ENCODE results near the gene NFIX.

The NFIX gene

DNA sequence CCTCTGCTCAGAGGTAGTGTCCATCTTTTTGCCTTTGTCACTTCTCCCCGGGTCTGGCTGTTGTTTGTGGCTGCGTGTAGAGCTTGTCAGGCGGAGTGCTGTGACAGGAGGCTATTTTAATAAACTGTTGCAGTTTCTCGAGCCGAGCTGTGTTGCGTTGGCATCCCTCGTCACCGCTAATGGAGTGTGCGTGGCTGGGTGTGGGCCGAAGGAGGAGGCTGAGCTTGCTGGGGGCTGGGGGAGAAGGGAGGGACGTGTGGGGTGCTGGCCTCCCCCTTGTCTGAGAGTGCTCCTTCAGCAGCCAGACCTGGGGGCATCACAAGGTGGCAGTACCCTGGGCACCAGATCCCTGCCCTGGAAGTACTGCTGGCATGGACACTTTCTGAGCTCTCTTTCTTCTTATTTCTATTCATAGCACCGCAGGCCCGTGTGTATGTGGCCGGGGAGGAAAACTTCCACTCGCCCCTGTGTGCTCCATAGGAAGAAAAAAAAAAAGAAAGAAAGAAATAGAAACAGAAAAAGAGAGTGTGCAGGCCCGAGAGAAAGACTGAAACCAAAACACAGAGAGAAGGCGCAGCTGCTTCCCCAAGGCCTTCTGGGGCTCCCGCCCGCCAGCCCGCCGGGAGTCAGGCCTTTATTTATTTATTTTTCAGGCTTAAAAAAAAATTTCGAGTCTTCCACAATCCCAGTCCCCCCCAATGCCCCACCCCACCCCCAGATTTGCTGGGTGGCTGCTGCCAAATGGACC lies 27.0 kb downstream of the NFIX start:
- no peak for DNase-seq (ENCODE audit: low read depth)

DNA sequence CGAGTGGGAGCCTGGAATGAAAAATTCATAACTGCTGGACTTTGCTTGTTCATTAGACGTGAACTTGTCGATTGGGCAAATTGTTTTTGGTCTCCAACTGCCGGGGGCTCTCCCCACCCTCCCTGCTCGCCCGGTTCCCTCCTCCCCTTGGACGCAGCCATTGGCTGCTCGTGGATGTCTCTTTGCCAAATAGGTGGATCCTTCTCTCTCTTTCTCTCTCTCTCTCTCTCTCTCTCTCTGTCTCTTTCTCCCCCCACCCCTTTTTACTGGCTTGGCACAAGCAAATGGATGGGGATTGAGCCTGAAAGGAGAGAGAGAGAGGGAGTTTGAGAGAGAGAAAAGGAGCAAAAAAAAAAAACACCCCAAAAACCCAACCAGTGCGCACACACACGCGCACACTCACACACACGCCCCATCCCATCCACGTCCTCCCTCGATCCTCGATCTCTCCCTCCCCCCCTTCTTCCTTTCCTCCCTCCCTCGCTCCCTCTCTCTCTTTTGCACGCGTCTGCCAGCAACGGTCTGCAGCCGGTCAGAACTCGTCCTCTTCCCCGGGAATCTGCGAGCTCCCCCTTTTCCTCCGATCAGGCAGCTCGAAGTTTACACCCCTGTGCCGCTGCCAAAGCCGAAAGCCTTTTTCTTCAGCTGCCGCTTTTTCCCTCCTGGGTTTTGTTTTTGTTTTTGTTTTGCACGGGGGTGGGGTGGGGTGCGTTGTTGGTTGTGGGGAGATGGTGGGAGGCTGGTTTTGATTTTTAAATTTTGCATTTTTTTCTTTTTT lies 27.8 kb downstream of the NFIX start:
- peak; percentile 94 for DNase-seq (ENCODE audit: low read depth)

DNA sequence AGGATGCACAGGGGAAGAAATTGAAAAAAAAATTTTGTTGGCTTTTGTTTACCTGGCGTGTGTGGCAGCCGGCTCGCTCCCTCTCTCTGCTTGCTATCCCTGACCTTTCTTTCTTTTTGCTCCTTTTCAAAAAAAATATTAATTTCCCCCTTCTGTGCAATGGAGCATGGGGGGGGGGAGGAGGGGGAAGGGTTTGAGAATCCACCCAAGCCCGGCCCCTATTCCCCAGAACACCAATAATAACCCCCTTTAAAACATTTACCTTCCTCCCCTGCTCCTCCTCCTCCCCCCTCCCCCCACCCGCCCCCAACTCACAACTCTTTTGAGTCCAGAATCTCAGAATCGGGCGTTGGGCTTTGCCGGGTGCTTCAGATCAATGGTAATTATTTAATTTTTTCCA lies 28.4 kb downstream of the NFIX start:
- no peak for DNase-seq (ENCODE audit: low read depth)

DNA sequence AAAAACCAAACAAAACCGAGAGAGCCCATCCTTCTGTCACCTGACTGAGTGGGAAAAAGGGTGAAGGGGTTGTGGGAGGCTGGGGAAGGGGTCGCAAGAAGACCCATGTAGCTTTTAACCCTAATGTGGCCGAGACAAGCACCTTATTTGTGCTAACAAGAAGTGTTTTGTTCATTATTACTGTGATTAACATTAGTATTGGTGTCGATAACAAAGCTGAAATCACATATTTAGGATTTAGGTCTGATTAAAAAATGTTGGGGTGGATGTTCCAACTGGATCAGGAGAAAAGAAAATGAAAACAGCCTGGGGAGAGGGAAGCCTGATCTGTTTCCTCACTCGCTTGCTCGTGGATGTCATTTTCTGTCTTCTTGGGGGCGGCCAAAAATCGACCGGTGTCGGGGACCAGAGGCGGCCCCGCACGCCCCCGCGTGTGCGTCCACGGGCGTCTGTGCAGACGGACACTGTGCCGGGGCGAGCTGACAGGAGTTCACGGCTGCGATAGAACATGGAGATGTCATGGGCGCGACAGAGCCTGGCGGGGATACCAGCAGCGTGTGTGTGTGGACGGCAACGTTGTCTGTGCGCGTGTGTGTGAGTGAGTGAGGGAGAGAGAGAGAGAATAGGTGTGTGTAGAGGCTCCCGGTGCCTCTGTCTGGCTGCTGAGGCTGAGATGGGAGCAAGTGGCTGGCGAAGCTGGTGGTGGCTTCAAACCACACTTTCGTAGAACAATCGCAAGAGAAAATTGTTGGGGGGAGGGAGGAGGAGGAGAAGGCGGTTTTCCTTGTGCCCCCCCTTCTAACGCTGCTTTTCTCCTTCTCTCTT lies 29.1 kb downstream of the NFIX start:
- no peak for DNase-seq (ENCODE audit: low read depth)

DNA sequence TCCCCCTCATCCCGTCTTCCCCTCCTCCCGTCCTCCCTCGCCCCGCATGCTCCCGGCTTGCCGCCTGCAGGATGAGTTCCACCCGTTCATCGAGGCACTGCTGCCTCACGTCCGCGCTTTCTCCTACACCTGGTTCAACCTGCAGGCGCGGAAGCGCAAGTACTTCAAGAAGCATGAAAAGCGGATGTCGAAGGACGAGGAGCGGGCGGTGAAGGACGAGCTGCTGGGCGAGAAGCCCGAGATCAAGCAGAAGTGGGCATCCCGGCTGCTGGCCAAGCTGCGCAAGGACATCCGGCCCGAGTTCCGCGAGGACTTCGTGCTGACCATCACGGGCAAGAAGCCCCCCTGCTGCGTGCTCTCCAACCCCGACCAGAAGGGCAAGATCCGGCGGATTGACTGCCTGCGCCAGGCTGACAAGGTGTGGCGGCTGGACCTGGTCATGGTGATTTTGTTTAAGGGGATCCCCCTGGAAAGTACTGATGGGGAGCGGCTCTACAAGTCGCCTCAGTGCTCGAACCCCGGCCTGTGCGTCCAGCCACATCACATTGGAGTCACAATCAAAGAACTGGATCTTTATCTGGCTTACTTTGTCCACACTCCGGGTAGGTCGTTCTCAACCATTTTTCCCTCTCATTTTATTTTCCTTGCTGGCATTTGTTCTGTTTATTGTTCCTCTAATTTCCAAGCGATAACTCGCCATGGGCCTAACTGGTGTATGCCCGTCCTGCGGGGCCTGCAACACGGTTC lies 29.8 kb downstream of the NFIX start:
- DNase-seq (ENCODE audit: low read depth), result no peak

DNA sequence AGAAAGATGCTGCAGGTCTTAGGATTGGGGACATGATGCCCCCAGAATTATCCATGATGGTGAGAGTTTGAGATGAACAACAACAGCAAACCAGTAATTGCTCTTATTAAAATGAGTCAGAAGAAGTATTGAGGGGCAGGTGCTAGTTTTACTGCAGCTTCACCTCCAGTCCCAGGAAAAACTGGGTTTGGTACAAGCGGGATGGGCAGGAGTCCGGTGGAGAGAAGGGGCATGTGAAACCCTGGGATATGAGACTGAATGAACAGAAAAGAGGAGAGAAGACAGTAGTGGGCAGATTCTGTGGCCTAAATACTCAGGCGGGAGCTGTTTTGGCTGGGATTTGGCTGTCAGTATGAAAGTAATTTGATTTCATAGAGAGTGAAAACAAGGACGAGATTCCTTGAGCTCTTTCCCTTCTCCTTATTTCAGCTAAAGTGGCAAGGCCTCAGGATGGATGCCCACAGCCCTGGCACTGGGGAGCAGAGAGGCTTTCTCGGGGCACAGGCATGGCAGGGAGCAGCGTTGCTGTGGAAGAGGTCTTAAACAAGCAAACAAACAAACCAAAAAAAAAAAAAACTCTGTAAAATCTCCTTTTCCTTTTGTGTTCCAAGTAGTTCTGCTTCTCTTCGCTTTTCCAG lies 30.7 kb downstream of the NFIX start:
- no peak for DNase-seq (ENCODE audit: low read depth)

DNA sequence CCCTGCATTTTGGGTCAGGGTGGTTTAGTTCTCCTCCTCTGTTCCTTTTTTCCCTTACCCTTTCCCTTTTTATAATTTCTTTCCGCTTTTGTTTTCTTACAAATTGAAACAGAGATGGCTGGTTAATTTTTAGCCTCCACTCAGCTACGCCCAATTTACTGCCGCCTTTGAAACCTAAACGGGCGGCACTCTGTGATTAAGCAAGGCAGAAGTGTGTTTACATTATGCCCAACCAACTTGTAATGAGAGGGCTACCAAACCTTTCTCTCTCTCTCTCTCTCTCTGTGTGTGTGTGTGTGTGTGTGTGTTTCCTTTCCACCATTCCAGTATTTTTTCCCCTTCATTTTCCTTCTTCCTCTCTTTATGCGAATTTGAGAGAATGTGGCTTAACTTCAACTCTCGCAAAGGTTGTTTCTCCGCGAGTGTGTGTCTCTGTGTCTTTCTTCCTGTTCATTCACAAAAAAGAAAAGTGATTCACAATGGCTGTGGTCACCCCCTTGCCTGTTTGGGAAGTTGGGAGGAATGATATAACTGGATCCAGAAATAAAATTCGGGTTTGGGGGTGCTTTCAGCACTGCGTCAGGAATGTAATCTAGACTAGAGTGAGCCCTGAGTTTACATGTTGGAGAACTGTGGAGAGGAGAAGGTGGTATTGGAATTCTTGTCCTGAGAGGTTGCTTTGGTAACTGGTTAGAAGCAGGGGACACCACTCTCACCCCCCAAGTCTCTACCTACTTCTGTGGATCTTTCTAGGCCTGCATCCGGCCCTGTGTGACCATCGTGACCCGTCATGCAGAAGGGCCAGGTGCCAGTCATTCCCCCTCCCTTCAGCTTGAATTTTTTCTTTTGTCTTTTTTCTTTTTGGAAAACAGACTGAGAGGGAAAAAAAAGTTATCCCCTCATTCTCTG lies 31.4 kb downstream of the NFIX start:
- DNase-seq (ENCODE audit: low read depth), result no peak

DNA sequence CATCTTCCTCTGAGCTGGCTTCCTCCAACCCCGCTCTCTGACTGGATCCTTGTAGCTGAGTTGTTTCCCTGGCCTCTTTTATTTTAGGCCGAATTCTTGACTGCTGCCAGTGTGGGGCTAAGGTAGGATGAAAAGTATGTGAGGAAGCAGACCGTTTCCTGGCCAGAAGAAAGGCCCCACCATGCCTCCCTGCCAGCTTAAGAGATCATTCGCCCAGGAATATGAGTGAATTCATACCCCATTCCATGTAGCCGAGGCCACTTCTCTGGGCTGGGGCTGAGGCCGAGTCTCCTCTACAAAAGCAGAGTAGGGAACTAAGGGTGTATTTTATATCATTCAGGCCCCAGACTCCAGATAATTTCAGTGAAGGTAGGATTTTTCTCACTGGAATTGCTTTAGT lies 32.3 kb downstream of the NFIX start:
- DNase-seq (ENCODE audit: low read depth), result no peak

DNA sequence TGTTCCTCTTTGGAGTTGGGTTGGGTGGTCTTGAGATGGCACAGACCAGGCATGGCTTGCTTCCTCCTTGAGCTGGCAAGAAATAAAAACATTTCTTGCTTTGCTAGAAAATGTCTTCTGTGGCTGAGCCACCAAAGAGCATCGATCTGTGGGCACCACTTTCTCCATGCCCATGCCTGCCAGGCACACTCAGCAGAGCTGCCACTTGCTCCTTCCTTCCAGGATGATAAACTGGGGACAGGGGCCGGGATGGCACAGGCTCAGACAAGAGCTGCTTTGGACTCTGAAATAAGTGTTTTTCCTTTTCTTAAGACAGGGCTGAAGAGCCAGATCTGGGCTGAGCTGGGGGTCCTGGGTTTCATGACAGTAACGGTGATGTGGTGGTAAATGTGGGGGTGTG lies 32.8 kb downstream of the NFIX start:
- DNase-seq (ENCODE audit: low read depth), result no peak

DNA sequence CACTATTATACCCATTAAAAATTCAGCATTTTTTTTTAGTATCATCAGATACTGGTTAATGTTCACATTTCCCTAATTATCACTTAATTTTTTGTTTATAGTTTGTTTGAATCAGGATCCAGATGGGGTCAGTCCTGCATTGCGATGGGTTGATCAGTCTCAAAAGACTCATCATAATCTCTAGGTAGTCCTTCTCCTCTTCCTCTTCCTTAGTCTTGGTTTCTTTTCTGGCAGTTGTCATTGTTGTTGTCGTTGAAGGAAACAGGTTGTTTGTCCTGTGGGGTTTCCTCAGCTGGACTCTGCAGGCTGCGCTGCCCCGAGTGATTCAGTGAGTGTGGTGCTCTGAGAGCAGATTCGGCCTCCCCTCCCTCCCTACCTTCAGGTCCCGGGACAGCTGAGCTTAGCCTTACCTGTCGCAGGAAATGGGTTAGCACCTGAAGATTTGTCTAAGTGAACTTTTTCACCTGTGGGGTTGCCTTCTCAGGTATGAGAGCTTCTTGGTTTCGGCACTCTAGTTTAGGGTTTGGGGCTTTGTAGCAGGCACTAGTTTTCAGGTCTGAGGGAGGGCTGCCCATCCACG lies 34.1 kb downstream of the NFIX start:
- DNase-seq (ENCODE audit: low read depth), result no peak

DNA sequence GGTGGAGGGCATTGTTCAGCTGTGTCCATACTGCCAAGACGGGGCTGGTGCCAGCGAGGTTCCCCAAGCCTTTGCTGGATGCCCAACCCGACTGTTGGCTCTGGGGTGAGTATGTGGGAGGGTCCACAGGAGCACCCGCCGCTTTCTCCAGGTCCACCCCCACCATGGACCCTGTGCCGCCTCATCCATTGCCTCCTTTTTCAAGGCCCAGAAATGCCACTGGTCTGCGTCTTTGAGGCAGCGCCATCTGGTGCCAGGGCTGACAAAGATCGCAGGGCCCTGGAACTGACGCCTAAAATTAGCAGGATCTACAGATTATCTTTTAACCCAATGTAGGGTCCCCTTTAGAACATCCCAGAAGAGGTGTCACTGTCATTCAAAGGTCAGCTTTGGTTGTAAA lies 34.6 kb downstream of the NFIX start:
- DNase-seq (ENCODE audit: low read depth), result no peak

DNA sequence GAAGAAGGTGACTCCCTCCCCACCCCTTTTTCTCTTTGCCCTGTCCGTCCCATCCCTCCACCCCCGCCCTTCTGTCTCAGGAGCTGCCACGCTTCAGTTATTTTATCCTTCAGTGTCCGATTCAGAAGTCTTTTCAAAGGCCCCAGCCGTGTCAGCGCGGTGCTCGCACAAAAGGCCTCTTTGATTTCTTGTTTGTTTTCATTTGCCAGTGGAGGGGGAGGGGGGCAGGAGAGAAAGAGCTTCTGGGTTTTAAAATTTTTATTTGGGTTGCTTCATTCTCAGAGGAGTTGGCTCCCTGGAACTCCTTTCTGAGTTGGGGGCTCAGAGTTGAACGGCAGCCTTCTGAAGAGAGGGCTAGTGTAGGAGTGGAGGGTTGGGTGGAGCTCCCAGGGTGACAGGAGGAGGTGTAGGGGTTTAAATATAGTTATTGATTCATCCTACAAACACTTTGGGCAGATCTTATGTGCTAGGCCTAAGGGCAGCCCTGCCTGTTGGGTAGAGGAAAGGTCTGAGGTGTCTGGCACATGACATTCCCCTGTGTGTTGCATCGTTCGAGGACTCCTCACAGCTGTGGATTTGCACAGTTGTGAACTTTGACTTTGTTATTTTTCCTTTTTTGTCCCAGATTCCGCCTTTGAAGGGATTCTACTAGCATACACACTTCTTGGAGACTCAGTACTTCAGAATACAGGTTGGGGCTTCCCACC lies 36.8 kb downstream of the NFIX start:
- no peak for DNase-seq (ENCODE audit: low read depth)

DNA sequence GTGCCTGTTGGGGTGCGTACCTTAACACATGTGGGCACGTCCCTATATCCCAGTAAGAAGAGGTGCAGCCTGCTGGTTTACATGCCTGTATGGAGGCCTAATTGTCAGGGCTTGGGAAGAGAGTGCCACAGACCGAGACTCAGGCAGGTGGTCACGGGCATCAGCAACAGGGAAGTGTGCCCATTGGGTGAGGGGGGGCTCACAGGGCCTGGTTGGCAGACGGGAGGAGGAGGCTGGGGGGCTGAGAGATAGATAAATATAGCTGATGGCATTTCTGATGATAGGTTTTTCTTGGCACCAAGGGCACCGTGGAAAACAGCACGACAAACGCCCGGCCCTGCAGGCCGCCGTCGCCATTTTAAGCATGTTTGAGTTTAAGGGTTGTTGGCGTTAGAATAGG lies 37.6 kb downstream of the NFIX start:
- DNase-seq (ENCODE audit: low read depth), result no peak

DNA sequence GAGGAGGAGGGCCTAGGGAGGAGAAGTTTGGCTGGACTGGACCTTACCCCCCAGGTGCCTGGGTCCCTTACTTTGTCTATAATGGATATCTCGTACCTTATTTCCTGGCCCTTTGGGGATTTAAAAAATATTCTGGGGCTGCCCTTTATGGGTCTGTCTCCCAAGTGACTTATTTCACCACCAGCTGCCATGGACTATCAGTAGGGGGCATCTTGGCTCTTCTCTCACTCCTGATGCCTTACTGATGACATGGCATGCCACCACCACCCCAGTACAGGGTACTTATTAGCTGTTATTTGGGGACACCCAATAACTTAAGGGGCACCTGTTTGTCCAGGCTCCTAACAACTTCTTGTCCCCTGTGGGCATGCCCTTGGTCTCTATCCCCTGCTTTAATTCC lies 38.0 kb downstream of the NFIX start:
- no peak for DNase-seq (ENCODE audit: low read depth)

DNA sequence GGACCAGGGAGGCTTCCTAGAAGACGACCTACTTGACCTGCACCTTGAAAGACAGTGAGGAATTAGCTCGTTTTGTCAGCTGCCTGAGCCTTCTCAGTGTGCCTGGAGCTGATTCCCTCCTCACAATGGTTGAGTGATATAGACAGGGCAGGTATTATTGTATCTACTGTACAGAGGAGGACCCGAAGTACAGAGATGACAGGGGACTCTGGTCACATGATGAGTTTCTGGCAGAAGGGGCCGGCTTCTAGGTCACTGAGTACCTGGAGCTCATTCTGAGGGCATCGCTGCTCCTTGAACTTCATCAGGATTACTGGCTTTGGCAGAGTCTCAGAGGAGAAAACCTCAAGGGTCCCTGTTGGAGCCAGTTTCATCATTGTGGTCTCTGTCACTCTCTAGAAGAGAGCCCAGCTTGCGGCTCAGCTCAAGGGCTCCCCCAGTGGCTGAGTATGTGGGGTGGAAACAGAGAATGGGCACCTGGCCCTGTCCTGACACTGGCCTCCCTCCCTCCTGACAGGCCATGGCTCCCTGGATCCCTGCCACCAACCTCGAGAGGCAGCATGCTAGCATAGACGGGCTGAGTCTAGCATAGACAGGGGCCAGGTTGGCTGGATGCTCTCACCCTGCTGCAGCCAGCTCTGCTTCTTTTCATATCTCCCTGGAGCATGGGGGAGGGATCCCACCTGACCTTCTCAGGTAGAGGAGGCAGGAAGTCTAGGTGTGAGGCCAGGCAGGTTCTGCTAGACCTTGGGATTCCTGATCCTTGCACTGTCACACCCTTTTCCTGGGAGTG lies 38.7 kb downstream of the NFIX start:
- no peak for DNase-seq (ENCODE audit: low read depth)

DNA sequence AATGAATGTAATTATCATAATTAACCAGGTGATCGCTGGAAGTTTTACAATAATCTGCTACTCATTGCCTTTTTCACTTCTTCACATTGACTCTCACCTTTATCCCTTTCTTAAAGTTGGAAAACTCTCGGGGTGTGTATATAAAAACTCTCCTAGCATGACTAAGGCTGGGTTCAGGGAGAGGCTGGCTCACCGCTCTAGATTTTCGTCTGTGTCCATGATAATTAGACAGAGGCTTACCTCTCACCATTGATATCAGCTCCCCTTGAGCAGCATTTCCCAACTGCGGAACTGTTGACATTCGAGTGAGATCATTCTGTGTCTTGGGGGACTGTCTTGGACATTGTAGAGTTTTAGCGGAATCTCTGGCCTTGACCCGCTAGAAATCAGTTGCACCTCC lies 39.4 kb downstream of the NFIX start:
- no peak for DNase-seq (ENCODE audit: low read depth)

DNA sequence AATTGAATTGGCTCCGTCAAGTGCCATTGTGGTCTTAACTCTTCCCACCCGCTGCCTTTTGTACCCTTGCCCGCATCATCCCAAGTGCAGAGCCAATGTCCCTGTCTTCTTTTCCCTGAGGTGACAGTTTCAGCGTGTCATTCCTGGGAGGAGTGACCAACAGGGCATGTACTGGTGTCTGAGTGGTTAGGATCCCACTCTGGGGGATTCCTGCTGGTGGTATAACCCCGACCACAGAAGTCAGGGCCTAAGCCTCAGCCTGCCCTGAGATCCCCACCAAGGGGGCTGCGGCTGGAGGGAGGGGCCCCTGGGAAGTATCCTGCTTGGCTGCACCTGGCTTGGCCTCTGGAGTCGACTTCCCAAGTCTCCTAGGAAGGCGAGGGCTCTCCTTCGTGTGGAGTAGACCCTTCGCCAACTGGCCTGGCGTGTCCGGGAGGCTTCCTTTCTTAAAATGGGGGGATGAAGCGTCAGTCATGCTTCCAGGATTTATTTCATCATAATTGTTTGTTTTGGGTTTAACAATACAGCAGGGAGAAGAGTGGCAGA lies 40.6 kb downstream of the NFIX start:
- DNase-seq (ENCODE audit: low read depth), result no peak

DNA sequence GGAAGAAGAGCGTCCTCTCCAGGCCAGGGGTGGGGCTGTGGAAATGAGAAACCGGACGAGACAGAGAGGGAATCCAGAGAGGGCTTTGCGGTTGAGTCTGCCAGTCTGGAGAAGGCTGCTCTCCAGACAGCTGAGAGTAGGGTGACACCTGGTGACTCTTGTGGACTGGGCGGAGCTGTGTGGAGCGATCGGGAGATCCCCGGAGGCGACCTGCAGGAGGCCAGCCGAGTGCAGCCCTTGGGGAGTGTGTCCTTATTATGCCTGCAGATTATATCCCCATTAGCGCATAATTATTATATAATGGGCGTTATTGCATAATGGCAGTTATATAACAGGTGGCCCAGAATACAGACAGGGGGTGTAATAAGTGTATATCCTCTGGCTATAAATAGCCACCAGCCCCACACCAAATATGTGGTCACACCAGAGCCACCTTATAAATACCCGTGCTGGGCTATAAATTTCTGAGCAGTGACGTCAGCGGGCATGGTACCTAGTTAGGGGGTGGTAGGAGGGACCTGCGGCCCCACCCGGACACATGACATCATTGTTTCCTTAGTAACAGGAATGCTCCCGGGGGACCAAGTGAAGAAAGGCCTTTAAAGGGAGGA lies 41.2 kb downstream of the NFIX start:
- DNase-seq (ENCODE audit: low read depth), result no peak

Data from GM04504 (cell line).